Calu3 (cell line): ENCODE results near the gene PDE6B. TPM values are rescaled to one million over a fixed set of nuclear protein-coding genes. Genes with fewer than 3 reads are reported as not detected.

ENCODE experiments used
- BruUV-seq: library from RNA; stranded (reverse); fragments of 400-500 nt; replicated peaks from 2 replicates; lab custom pipeline; 2021; lab: Mats Ljungman, UMichigan
- CTCF ChIA-PET: fragments of 300-600 bp; sonication (Branson Sonifier 250); formaldehyde crosslinking; loops from one replicate; lab custom pipeline; 2022; ENCODE audit warnings: antibody characterized with exemption; lab: Charles Lee
- DNase-seq: peaks from one replicate; pipeline ENCODE4 v3.0.0; 2022
- H3K27ac Mint-ChIP-seq: one replicate; pipeline ENCODE4 v1.8.0; 2022; ENCODE audit warnings: mixed read lengths; ENCODE audit not compliant: unreplicated experiment
- H3K27me3 Mint-ChIP-seq: one replicate; pipeline ENCODE4 v1.8.0; 2022; ENCODE audit warnings: mixed read lengths; ENCODE audit not compliant: unreplicated experiment
- H3K36me3 Mint-ChIP-seq: one replicate; pipeline ENCODE4 v1.8.0; 2022; ENCODE audit warnings: mild to moderate bottlenecking, moderate library complexity, mixed read lengths; ENCODE audit not compliant: insufficient read depth, unreplicated experiment
- H3K4me1 Mint-ChIP-seq: one replicate; pipeline ENCODE4 v1.8.0; 2022; ENCODE audit warnings: mild to moderate bottlenecking, low read depth, mixed read lengths; ENCODE audit not compliant: unreplicated experiment
- H3K4me3 Mint-ChIP-seq: one replicate; pipeline ENCODE4 v1.8.0; 2022; ENCODE audit warnings: mild to moderate bottlenecking, low read depth, moderate library complexity, mixed read lengths; ENCODE audit not compliant: unreplicated experiment
- H3K9me3 Mint-ChIP-seq: one replicate; pipeline ENCODE4 v1.8.0; 2022; ENCODE audit warnings: low read depth, mixed read lengths; ENCODE audit not compliant: unreplicated experiment
- CTCF ChIP-seq: fragments of 200-600 bp; IDR thresholded peaks from one replicate; pipeline ENCODE4 v1.8.0; 2022; ENCODE audit warnings: antibody characterized with exemption; ENCODE audit not compliant: unreplicated experiment
- intact Hi-C: fragments of 100-400 bp; cut with micrococcal nuclease; formaldehyde crosslinking; loops from one replicate; pipeline ENCODE4 v1.10.0; 2022; ENCODE audit not compliant: unreplicated experiment
- total RNA-seq: library from RNA; stranded (reverse); gene quantifications from 2 replicates; pipeline ENCODE4 v1.2.3, GENCODE V29; 2022

The PDE6B gene
- total RNA-seq, 1 experiment from 2014 or later, result not detected

- no peak for DNase-seq
- intact Hi-C loops, result no loop called here
- Mint-ChIP-seq H3K4me1 (no peaks in the 10 kb centered on the region), H3K36me3 (no peaks in the 10 kb centered on the region), H3K4me3 (no peak overlapping the region), H3K27me3 (peaks cover 26% of the 10 kb centered on the region), H3K9me3 (peaks cover 4% of the 10 kb centered on the region), H3K27ac (no peak overlapping the region)
- no TSS peak for BruUV-seq
- no peak for TF ChIP-seq CTCF
- CTCF ChIA-PET, result no interaction called here
These were observed 24.5 kb downstream of the PDE6B start for GRCh38 chr4:649751-650310.

GRCh38 chr4:650461-650860, 25.1 kb downstream of the PDE6B start:
- Mint-ChIP-seq H3K4me1 (no peaks in the 10 kb centered on the region), H3K27ac (no peak overlapping the region), H3K4me3 (no peak overlapping the region), H3K36me3 (no peaks in the 10 kb centered on the region), H3K9me3 (peaks cover 4% of the 10 kb centered on the region), H3K27me3 (peaks cover 26% of the 10 kb centered on the region)
- no peak for DNase-seq
- intact Hi-C loops, result no loop called here
- TF ChIP-seq CTCF, result no peak
- BruUV-seq, result no TSS peak
- CTCF ChIA-PET, result no interaction called here

- Mint-ChIP-seq H3K4me3 (no peak overlapping the region), H3K27me3 (peaks cover 26% of the 10 kb centered on the region), H3K36me3 (peaks cover 5% of the 10 kb centered on the region), H3K4me1 (no peaks in the 10 kb centered on the region), H3K27ac (no peak overlapping the region), H3K9me3 (peaks cover 2% of the 10 kb centered on the region)
- intact Hi-C loops, result no loop called here
- TF ChIP-seq CTCF, result no peak
- DNase-seq, result no peak
- CTCF ChIA-PET, result no interaction called here
- BruUV-seq, result no TSS peak
These were observed 25.8 kb downstream of the PDE6B start for GRCh38 chr4:650951-651883.

GRCh38 chr4:651884-652642, 26.7 kb downstream of the PDE6B start:
- TF ChIP-seq CTCF, result no peak
- BruUV-seq, result no TSS peak
- Mint-ChIP-seq H3K4me3 (no peak overlapping the region), H3K27ac (no peak overlapping the region), H3K36me3 (peaks cover 5% of the 10 kb centered on the region), H3K9me3 (peaks cover 4% of the 10 kb centered on the region), H3K4me1 (no peaks in the 10 kb centered on the region), H3K27me3 (peaks cover 20% of the 10 kb centered on the region)
- intact Hi-C loops, result no loop called here
- no peak for DNase-seq
- CTCF ChIA-PET, result no interaction called here
